Measurements from ENCODE around the gene SLC38A10.

Gene SLC38A10

DNA sequence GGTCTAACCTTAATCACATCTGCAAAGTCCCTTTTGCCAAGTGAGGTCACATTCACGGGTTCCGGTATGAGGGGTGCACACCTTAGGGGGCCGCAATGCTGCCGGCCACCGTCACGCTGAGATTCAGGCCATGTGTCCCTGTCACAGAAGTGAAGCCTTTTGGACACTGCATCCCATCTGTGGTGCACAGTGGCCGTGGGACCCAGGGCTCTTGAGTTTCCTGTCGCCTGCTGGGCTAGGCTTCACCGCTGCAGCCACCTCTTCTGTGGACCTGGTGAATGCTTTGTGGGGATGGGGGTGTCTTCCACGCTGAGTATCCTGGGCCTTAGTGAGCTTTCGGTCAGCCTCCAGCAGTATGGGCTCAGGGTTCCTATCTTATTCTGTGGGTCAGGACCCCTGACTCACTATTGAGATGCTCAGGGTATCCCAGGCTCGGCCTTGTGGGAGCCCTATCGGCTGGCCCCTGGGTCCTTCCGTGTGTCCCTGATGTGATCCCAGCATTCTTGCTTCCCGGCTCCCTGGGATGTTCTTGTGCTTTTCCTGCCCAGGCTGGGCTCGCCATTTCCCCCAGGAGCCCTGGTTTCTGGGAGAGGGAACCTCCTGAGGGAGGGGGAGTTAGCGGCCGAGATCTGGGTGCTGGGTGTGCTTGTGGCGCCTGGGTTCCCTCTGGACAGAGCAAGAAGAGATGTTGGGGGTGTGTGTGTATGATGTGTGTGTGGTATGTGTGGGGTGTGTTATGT, 4.9 kb upstream of the SLC38A10 start:
- H3K9me3 ChIP-seq, result no peaks in the 10 kb centered on the region
- H3K4me1 ChIP-seq (ENCODE audit: control insufficient read depth in 1 of 2, insufficient read depth in 1 of 2, low read depth in 1 of 2, low read length in 1 of 2), result peaks cover 10 to 12% of the 10 kb centered on the region in 2 experiments
- no peaks in the 10 kb centered on the region for H3K36me3 ChIP-seq
- peaks cover 11% of the 10 kb centered on the region for H3K27me3 ChIP-seq
- no peak overlapping the region for H3K4me3 ChIP-seq (ENCODE audit: low read depth in 1 of 2, low read length in 1 of 2)
- TF ChIP-seq, protein P1, sequence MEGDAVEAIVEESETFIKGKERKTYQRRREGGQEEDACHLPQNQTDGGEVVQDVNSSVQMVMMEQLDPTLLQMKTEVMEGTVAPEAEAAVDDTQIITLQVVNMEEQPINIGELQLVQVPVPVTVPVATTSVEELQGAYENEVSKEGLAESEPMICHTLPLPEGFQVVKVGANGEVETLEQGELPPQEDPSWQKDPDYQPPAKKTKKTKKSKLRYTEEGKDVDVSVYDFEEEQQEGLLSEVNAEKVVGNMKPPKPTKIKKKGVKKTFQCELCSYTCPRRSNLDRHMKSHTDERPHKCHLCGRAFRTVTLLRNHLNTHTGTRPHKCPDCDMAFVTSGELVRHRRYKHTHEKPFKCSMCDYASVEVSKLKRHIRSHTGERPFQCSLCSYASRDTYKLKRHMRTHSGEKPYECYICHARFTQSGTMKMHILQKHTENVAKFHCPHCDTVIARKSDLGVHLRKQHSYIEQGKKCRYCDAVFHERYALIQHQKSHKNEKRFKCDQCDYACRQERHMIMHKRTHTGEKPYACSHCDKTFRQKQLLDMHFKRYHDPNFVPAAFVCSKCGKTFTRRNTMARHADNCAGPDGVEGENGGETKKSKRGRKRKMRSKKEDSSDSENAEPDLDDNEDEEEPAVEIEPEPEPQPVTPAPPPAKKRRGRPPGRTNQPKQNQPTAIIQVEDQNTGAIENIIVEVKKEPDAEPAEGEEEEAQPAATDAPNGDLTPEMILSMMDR (IDR thresholded peaks at IDR 0.05), result no peak
- no peak overlapping the region for H3K27ac ChIP-seq

- no peak overlapping the region for H3K4me3 ChIP-seq (ENCODE audit: low read depth in 1 of 2, low read length in 1 of 2)
- H3K27ac ChIP-seq, result no peak overlapping the region
- H3K36me3 ChIP-seq, result no peaks in the 10 kb centered on the region
- no peaks in the 10 kb centered on the region for H3K9me3 ChIP-seq
- peaks cover 15% of the 10 kb centered on the region in 2 experiments for H3K4me1 ChIP-seq (ENCODE audit: control insufficient read depth in 1 of 2, insufficient read depth in 1 of 2, low read depth in 1 of 2, low read length in 1 of 2)
- H3K27me3 ChIP-seq, result peaks cover 11% of the 10 kb centered on the region
- TF ChIP-seq, protein P1 (IDR thresholded peaks at IDR 0.05), result no peak
Measured at GRCh38 chr17:81298991-81299738, 4.1 kb upstream of the SLC38A10 start.

DNA sequence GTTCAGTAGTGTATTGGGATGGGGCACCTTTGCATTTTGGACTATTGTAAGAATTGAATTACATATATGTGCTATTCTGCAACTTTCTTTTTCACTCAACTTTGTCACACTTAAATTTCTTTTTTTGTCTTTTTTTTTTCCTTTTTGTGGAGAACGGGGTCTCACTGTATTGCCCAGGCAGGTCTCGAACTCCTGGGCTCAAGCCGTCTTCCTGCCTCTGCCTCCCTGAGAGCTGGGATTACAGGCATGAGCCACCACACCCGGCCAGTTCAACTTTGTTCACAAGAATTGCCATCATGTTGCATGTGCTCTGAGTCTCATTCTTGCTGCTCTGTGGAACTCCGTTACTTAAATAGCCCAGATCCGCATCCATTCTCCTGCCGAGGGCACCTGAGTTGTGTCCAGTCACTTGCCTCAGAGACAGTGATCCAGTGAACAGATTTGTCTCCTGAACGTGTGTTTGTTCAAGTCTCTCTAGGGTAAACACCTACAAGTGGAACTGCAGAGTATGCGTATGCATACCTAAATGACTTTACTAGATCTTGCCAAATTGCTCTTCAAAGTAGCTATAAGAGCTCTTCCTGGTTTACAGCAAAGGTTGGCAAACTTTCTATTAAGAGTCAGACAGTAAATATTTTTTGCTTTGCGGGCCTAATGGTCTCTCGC, 3.4 kb upstream of the SLC38A10 start:
- Histone ChIP-seq H3K27ac (no peak overlapping the region), H3K4me3 (ENCODE audit: low read depth in 1 of 2, low read length in 1 of 2) (no peak overlapping the region), H3K36me3 (no peaks in the 10 kb centered on the region), H3K27me3 (peaks cover 11% of the 10 kb centered on the region), H3K4me1 (ENCODE audit: control insufficient read depth in 1 of 2, insufficient read depth in 1 of 2, low read depth in 1 of 2, low read length in 1 of 2) (peaks cover 22 to 23% of the 10 kb centered on the region in 2 experiments), H3K9me3 (no peaks in the 10 kb centered on the region)
- TF ChIP-seq, protein P1 (IDR thresholded peaks at IDR 0.05), result no peak

GRCh38 chr17:81295676-81296381, 722 bp upstream of the SLC38A10 start:
- Histone ChIP-seq H3K4me1 (ENCODE audit: control insufficient read depth in 1 of 2, insufficient read depth in 1 of 2, low read depth in 1 of 2, low read length in 1 of 2) (peaks cover 43 to 47% of the 10 kb centered on the region in 2 experiments), H3K36me3 (peaks cover 3% of the 10 kb centered on the region)
- TF ChIP-seq, protein P1 (IDR thresholded peaks at IDR 0.05), result no peak

GRCh38 chr17:81294512-81295030, 536 bp downstream of the SLC38A10 start:
- peaks cover 46 to 55% of the 10 kb centered on the region in 2 experiments for H3K4me1 ChIP-seq (ENCODE audit: control insufficient read depth in 1 of 2, insufficient read depth in 1 of 2, low read depth in 1 of 2, low read length in 1 of 2)

More at GRCh38 chr17:81295676-81296381, 722 bp upstream of the SLC38A10 start:
- Histone ChIP-seq H3K4me3 (ENCODE audit: low read depth in 1 of 2, low read length in 1 of 2) (peak overlapping the region; percentile 76 to 85), H3K9me3 (no peaks in the 10 kb centered on the region), H3K27ac (peak overlapping the region; percentile 92), H3K27me3 (no peaks in the 10 kb centered on the region)

More at GRCh38 chr17:81294512-81295030, 536 bp downstream of the SLC38A10 start:
- H3K4me3 ChIP-seq (ENCODE audit: low read depth in 1 of 2, low read length in 1 of 2), result peak overlapping the region; percentile 76 to 85
- TF ChIP-seq, protein P1 (IDR thresholded peaks at IDR 0.05), result no peak
- H3K27me3 ChIP-seq, result no peaks in the 10 kb centered on the region
- H3K9me3 ChIP-seq, result no peaks in the 10 kb centered on the region
- H3K27ac ChIP-seq, result peak overlapping the region; percentile 92
- H3K36me3 ChIP-seq, result peaks cover 12% of the 10 kb centered on the region
